ENCODE results near the gene GZMH.

The GZMH gene

GRCh38 chr14:24630087-24630871, 20.8 kb upstream of the GZMH start:
- Histone ChIP-seq H3K4me3 (ENCODE audit: low read length in 2 of 2) (no peak overlapping the region), H3K27me3 (ENCODE audit: control insufficient read depth in 2 of 2, insufficient read depth in 2 of 2, low read length in 2 of 2) (no peaks in the 10 kb centered on the region), H3K9me3 (ENCODE audit: control insufficient read depth in 2 of 2, low read length in 2 of 2) (no peaks in the 10 kb centered on the region), H3K4me1 (ENCODE audit: control insufficient read depth in 2 of 2, insufficient read depth in 2 of 2, low read length in 2 of 2) (no peaks in the 10 kb centered on the region), H3K9ac (ENCODE audit: low read depth in 1 of 2, low read length in 2 of 2) (no peak overlapping the region), H3K27ac (ENCODE audit: low read depth in 2 of 2, low read length in 2 of 2) (no peak overlapping the region), H3K36me3 (ENCODE audit: control insufficient read depth in 2 of 2, insufficient read depth in 2 of 2, low read length in 2 of 2) (no peaks in the 10 kb centered on the region)

DNA sequence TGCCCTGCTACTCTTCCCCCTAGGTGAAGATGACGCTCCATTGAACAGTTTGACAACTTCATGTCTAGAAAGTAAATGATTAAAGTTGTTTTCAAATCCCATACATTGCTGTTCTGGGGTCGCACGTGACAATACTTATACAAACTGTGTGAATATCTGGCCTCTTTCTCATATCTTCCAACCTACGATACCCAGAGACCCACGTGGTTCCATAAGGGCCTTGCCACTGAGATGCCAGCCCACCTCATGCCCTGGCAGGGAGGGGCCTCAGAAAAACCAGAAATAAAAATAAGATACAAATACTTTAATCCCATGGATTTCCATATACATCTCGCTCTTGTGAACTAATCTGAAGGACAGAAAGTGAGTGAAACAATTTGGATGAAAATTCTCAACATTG, 20.0 kb upstream of the GZMH start:
- Histone ChIP-seq H3K27ac (ENCODE audit: low read depth in 2 of 2, low read length in 2 of 2) (no peak overlapping the region), H3K4me3 (ENCODE audit: low read length in 2 of 2) (no peak overlapping the region), H3K9ac (ENCODE audit: low read depth in 1 of 2, low read length in 2 of 2) (no peak overlapping the region), H3K4me1 (ENCODE audit: control insufficient read depth in 2 of 2, insufficient read depth in 2 of 2, low read length in 2 of 2) (no peaks in the 10 kb centered on the region), H3K36me3 (ENCODE audit: control insufficient read depth in 2 of 2, insufficient read depth in 2 of 2, low read length in 2 of 2) (no peaks in the 10 kb centered on the region), H3K9me3 (ENCODE audit: control insufficient read depth in 2 of 2, low read length in 2 of 2) (no peaks in the 10 kb centered on the region), H3K27me3 (ENCODE audit: control insufficient read depth in 2 of 2, insufficient read depth in 2 of 2, low read length in 2 of 2) (no peaks in the 10 kb centered on the region)

DNA sequence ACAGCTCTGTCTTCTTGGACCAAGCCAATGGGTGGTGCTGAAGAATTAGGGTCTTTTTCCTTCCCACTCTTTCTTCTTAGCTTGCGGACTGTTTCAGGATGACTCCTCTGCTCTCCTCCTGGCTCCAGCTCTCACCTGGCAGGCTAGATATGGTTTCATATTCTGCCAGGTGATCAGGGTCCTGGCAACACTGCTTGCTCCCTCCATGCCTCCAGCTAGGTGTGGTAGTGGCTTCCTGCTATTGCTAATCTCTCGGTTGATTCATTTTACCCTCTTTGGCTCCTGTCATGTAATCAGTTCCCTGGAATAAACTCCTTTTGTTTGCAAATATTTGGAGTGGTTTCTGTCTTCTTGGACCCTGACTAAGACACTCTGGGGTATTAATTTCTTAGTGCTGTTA, 4.3 kb upstream of the GZMH start:
- no peaks in the 10 kb centered on the region for H3K9me3 ChIP-seq (ENCODE audit: control insufficient read depth in 2 of 2, low read length in 2 of 2)
- no peak overlapping the region for H3K9ac ChIP-seq (ENCODE audit: low read depth in 1 of 2, low read length in 2 of 2)
- no peaks in the 10 kb centered on the region for H3K27me3 ChIP-seq (ENCODE audit: control insufficient read depth in 2 of 2, insufficient read depth in 2 of 2, low read length in 2 of 2)
- no peak overlapping the region for H3K4me3 ChIP-seq (ENCODE audit: low read length in 2 of 2)
- no peaks in the 10 kb centered on the region for H3K36me3 ChIP-seq (ENCODE audit: control insufficient read depth in 2 of 2, insufficient read depth in 2 of 2, low read length in 2 of 2)
- no peaks in the 10 kb centered on the region for H3K4me1 ChIP-seq (ENCODE audit: control insufficient read depth in 2 of 2, insufficient read depth in 2 of 2, low read length in 2 of 2)
- no peak overlapping the region for H3K27ac ChIP-seq (ENCODE audit: low read depth in 2 of 2, low read length in 2 of 2)

DNA sequence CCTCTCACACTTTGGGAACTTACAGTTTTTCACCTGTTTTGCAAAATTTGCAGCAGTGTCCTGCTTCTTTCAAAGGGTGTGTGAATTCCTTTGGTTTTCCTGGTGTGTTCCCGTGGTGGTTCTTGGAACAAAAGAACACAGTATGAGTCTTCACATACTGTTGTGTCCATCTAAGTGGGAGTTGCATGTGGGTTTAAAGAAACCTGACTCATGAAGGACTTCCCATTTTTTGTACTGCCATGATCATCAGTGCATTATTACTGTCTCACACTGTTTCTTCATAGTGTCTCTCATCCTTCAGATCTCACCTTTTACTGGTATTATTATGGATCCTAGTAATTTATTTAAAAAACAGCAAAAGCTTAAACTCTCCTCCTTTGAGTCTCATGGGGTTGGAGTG, 3.8 kb upstream of the GZMH start:
- no peak overlapping the region for H3K4me3 ChIP-seq (ENCODE audit: low read length in 2 of 2)

DNA sequence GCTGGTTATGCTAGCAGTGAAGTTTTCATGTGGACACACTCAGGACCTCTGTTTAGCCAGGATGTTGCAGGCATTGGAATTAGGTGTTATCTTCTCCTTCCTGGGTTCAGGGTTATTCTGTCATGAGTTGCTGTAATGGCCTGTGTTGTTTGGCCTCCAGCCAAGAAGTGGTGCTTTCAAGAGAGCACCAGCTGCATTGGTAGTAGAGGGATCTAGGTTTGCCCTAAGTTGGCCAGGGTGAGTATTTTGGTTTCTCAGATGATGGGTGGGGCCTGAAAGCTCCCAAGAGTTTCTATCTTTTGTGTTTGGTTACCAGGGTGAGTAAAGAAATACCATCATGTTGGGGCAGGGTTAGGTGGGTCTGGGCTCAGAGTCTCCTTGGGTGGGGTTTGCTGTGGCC, 2.7 kb upstream of the GZMH start:
- H3K4me1 ChIP-seq (ENCODE audit: control insufficient read depth in 2 of 2, insufficient read depth in 2 of 2, low read length in 2 of 2): no peaks in the 10 kb centered on the region
- H3K27ac ChIP-seq (ENCODE audit: low read depth in 2 of 2, low read length in 2 of 2): no peak overlapping the region
- H3K4me3 ChIP-seq (ENCODE audit: low read length in 2 of 2): no peak overlapping the region
- H3K9me3 ChIP-seq (ENCODE audit: control insufficient read depth in 2 of 2, low read length in 2 of 2): no peaks in the 10 kb centered on the region
- no peaks in the 10 kb centered on the region for H3K27me3 ChIP-seq (ENCODE audit: control insufficient read depth in 2 of 2, insufficient read depth in 2 of 2, low read length in 2 of 2)
- no peaks in the 10 kb centered on the region for H3K36me3 ChIP-seq (ENCODE audit: control insufficient read depth in 2 of 2, insufficient read depth in 2 of 2, low read length in 2 of 2)
- no peak overlapping the region for H3K9ac ChIP-seq (ENCODE audit: low read depth in 1 of 2, low read length in 2 of 2)

More for the DNA sequence above, 3.8 kb upstream of the GZMH start:
- no peak overlapping the region for H3K27ac ChIP-seq (ENCODE audit: low read depth in 2 of 2, low read length in 2 of 2)
- H3K27me3 ChIP-seq (ENCODE audit: control insufficient read depth in 2 of 2, insufficient read depth in 2 of 2, low read length in 2 of 2): no peaks in the 10 kb centered on the region
- H3K9ac ChIP-seq (ENCODE audit: low read depth in 1 of 2, low read length in 2 of 2): no peak overlapping the region
- H3K9me3 ChIP-seq (ENCODE audit: control insufficient read depth in 2 of 2, low read length in 2 of 2): no peaks in the 10 kb centered on the region
- no peaks in the 10 kb centered on the region for H3K36me3 ChIP-seq (ENCODE audit: control insufficient read depth in 2 of 2, insufficient read depth in 2 of 2, low read length in 2 of 2)
- H3K4me1 ChIP-seq (ENCODE audit: control insufficient read depth in 2 of 2, insufficient read depth in 2 of 2, low read length in 2 of 2): no peaks in the 10 kb centered on the region

DNA sequence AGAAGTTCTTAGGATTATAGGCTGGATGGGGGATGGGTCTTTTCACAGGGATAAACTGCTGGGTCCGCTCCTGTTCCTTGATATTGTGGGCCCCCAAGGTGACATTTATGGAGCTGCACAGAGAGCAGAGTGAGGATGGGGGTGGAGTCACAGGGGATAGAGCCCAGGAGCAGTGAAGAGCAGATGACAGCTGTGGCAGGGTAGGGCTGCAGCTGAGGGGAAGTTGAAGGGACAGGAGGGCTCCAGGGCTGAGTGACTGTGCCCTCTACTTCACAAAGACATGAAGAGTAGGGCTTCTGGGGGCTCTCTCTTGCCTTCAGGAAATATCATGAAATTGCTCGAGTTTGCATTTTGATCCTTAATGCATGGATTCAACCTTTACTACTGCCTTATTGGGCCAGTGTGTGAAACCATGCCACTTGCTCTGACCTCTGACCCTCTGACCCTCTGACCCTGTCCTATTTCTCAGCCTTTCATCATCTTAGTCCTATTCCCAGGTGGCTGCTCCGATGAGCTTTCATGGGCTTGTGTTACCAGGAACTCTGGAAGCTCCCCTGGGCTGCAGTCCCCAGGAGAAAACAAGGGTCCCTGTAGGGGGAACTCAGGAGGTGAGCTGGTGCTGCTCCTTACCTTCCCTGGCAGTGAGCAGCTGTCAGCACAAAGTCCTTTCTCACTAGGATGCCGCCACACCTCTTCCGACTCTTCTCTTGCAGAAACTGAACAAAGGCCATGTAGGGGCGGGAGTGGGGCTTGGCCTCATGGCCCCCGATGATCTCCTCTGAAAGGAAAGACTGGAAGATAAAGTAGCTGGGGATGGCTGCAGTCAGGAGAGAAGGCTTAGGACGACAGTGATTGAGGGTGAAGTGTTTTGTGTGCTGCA, 1.6 kb downstream of the GZMH start:
- H3K27me3 ChIP-seq (ENCODE audit: control insufficient read depth in 2 of 2, insufficient read depth in 2 of 2, low read length in 2 of 2): no peaks in the 10 kb centered on the region
- no peaks in the 10 kb centered on the region for H3K36me3 ChIP-seq (ENCODE audit: control insufficient read depth in 2 of 2, insufficient read depth in 2 of 2, low read length in 2 of 2)
- peaks cover 0 to 3% of the 10 kb centered on the region in 2 donors for H3K4me1 ChIP-seq (ENCODE audit: control insufficient read depth in 2 of 2, insufficient read depth in 2 of 2, low read length in 2 of 2)
- H3K9me3 ChIP-seq (ENCODE audit: control insufficient read depth in 2 of 2, low read length in 2 of 2): no peaks in the 10 kb centered on the region
- H3K27ac ChIP-seq (ENCODE audit: low read depth in 2 of 2, low read length in 2 of 2): no peak overlapping the region
- H3K9ac ChIP-seq (ENCODE audit: low read depth in 1 of 2, low read length in 2 of 2): no peak overlapping the region
- no peak overlapping the region for H3K4me3 ChIP-seq (ENCODE audit: low read length in 2 of 2)

DNA sequence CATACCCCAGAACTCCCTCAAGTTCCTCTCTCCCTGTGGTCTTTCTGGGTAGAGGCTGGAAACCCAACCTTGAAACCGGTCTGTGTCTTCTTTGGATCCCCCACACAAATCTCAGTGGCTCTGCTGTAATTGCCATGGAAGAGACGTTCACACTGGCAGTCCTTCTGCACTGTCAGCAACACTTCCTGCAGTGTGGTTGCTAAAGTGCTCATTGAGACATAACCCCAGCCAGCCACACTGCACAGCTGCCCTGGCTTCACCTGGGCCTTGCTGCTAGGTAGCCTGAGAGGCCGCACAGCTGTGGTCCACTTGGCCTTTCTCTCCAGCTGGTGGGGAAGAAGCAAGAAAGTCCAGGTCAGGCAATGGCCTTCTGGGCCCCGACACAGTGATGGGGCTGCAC, 2.4 kb downstream of the GZMH start:
- H3K9ac ChIP-seq (ENCODE audit: low read depth in 1 of 2, low read length in 2 of 2): no peak overlapping the region
- no peaks in the 10 kb centered on the region for H3K36me3 ChIP-seq (ENCODE audit: control insufficient read depth in 2 of 2, insufficient read depth in 2 of 2, low read length in 2 of 2)
- no peaks in the 10 kb centered on the region for H3K9me3 ChIP-seq (ENCODE audit: control insufficient read depth in 2 of 2, low read length in 2 of 2)
- no peak overlapping the region for H3K27ac ChIP-seq (ENCODE audit: low read depth in 2 of 2, low read length in 2 of 2)
- H3K4me3 ChIP-seq (ENCODE audit: low read length in 2 of 2): no peak overlapping the region
- H3K27me3 ChIP-seq (ENCODE audit: control insufficient read depth in 2 of 2, insufficient read depth in 2 of 2, low read length in 2 of 2): no peaks in the 10 kb centered on the region
- peaks cover 0 to 3% of the 10 kb centered on the region in 2 donors for H3K4me1 ChIP-seq (ENCODE audit: control insufficient read depth in 2 of 2, insufficient read depth in 2 of 2, low read length in 2 of 2)

- no peaks in the 10 kb centered on the region for H3K27me3 ChIP-seq (ENCODE audit: control insufficient read depth in 2 of 2, insufficient read depth in 2 of 2, low read length in 2 of 2)
- peaks cover 0 to 3% of the 10 kb centered on the region in 2 donors for H3K4me1 ChIP-seq (ENCODE audit: control insufficient read depth in 2 of 2, insufficient read depth in 2 of 2, low read length in 2 of 2)
- H3K9me3 ChIP-seq (ENCODE audit: control insufficient read depth in 2 of 2, low read length in 2 of 2): no peaks in the 10 kb centered on the region
- no peaks in the 10 kb centered on the region for H3K36me3 ChIP-seq (ENCODE audit: control insufficient read depth in 2 of 2, insufficient read depth in 2 of 2, low read length in 2 of 2)
- no peak overlapping the region for H3K27ac ChIP-seq (ENCODE audit: low read depth in 2 of 2, low read length in 2 of 2)
- H3K9ac ChIP-seq (ENCODE audit: low read depth in 1 of 2, low read length in 2 of 2): no peak overlapping the region
- H3K4me3 ChIP-seq (ENCODE audit: low read length in 2 of 2): no peak overlapping the region
These were observed 3.2 kb downstream of the GZMH start for GRCh38 chr14:24606297-24606696.

- Histone ChIP-seq H3K27ac (ENCODE audit: low read depth in 2 of 2, low read length in 2 of 2) (no peak overlapping the region), H3K27me3 (ENCODE audit: control insufficient read depth in 2 of 2, insufficient read depth in 2 of 2, low read length in 2 of 2) (no peaks in the 10 kb centered on the region), H3K4me3 (ENCODE audit: low read length in 2 of 2) (no peak overlapping the region), H3K9me3 (ENCODE audit: control insufficient read depth in 2 of 2, low read length in 2 of 2) (no peaks in the 10 kb centered on the region), H3K4me1 (ENCODE audit: control insufficient read depth in 2 of 2, insufficient read depth in 2 of 2, low read length in 2 of 2) (peaks cover 0 to 3% of the 10 kb centered on the region in 2 donors), H3K9ac (ENCODE audit: low read depth in 1 of 2, low read length in 2 of 2) (no peak overlapping the region), H3K36me3 (ENCODE audit: control insufficient read depth in 2 of 2, insufficient read depth in 2 of 2, low read length in 2 of 2) (no peaks in the 10 kb centered on the region)
These were observed 3.9 kb downstream of the GZMH start for GRCh38 chr14:24605435-24606190.

DNA sequence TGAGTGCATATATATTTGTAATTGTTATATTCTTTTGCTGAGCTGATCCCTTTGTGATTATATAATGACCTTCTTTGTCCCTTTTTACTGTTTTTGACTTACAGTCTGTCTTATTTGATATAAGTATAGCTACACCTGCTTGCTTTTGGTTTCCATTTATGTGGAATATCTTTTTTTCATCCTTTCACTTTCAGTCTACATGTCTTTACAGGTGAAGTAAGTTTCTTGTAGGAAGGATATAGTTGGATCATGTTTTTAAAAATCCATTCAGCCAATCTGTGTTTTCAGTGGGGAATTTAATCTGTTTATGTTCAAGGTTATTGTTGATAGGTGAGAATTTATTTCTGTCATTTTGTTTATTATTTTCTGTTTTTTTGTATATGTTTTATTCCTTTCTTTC, 12.1 kb downstream of the GZMH start:
- H3K27ac ChIP-seq (ENCODE audit: low read depth in 2 of 2, low read length in 2 of 2): no peak overlapping the region
- H3K4me1 ChIP-seq (ENCODE audit: control insufficient read depth in 2 of 2, insufficient read depth in 2 of 2, low read length in 2 of 2): no peaks in the 10 kb centered on the region
- no peak overlapping the region for H3K4me3 ChIP-seq (ENCODE audit: low read length in 2 of 2)
- no peaks in the 10 kb centered on the region for H3K36me3 ChIP-seq (ENCODE audit: control insufficient read depth in 2 of 2, insufficient read depth in 2 of 2, low read length in 2 of 2)
- H3K9ac ChIP-seq (ENCODE audit: low read depth in 1 of 2, low read length in 2 of 2): no peak overlapping the region
- H3K27me3 ChIP-seq (ENCODE audit: control insufficient read depth in 2 of 2, insufficient read depth in 2 of 2, low read length in 2 of 2): no peaks in the 10 kb centered on the region
- H3K9me3 ChIP-seq (ENCODE audit: control insufficient read depth in 2 of 2, low read length in 2 of 2): no peaks in the 10 kb centered on the region

Data from mucosa of rectum (tissue), 2 donors.